Keratinocyte (primary cell): Measurements from ENCODE around the gene SIMC1.
"Not testable (repeated sequence)": the region's sequence is repeated elsewhere in the genome, so short reads cannot be mapped to it uniquely, and the experiment has no call there.

Experiments used
- CTCF ChIP-seq, 3 experiments: IDR thresholded peaks in 1 of 3; conservative IDR thresholded peaks in 1 of 3; optimal IDR thresholded peaks in 1 of 3; 2 replicates in 2 of 3; 3 replicates in 1 of 3; pipeline versions ENCODE3 to v1.5.1; 2011; ENCODE audit warnings: low read length in 3 of 3, mild to moderate bottlenecking in 3 of 3, moderate library complexity in 2 of 3, control low read depth in 1 of 3, inconsistent platforms in 1 of 3; ENCODE audit not compliant: insufficient read depth in 2 of 3; ENCODE audit errors: extremely low read depth in 1 of 3
- EZH2 ChIP-seq: IDR thresholded peaks from one replicate; pipeline ENCODE4 v1.6.1; 2012; ENCODE audit warnings: inconsistent platforms, mild to moderate bottlenecking, low read length, moderate library complexity

- TF ChIP-seq CTCF (optimal IDR thresholded peaks at IDR 0.05 in 1 of 3, IDR thresholded peaks at IDR 0.05 in 1 of 3, conservative IDR thresholded peaks at IDR 0.05 in 1 of 3; ENCODE audit: extremely low read depth in 1 of 3, insufficient read depth in 2 of 3, low read length in 3 of 3); EZH2: not testable (repeated sequence)
Measured at GRCh38 chr5:176199803-176200399, 38.3 kb upstream of the SIMC1 start.
